Measurements from ENCODE around the gene DAD1.

Gene DAD1

DNA sequence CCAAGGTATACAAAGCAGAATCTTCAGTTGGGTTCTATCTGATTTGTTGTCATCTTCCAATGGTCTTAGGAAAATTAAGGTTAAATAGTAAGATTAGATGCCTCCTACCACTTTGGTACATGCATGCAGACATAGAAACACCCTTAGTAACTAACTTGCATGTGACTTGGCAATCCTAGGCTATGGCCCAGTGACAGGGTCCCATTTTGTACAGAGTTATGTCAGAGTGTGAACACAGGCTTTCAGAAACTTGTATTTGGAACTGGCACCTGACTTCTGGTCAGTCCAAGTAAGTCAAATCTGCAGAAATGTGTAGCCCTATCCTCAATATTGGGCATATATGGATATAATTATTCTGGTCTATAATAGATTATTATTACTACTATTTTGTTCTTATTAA is 53.1 kb downstream of the DAD1 start:
- no peak for DNase-seq (ENCODE audit: low read depth)
- H3K4me3 ChIP-seq (ENCODE audit: control insufficient read depth, low read depth, low read length) = no peak overlapping the region
- TF ChIP-seq, protein P1, sequence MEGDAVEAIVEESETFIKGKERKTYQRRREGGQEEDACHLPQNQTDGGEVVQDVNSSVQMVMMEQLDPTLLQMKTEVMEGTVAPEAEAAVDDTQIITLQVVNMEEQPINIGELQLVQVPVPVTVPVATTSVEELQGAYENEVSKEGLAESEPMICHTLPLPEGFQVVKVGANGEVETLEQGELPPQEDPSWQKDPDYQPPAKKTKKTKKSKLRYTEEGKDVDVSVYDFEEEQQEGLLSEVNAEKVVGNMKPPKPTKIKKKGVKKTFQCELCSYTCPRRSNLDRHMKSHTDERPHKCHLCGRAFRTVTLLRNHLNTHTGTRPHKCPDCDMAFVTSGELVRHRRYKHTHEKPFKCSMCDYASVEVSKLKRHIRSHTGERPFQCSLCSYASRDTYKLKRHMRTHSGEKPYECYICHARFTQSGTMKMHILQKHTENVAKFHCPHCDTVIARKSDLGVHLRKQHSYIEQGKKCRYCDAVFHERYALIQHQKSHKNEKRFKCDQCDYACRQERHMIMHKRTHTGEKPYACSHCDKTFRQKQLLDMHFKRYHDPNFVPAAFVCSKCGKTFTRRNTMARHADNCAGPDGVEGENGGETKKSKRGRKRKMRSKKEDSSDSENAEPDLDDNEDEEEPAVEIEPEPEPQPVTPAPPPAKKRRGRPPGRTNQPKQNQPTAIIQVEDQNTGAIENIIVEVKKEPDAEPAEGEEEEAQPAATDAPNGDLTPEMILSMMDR (IDR thresholded peaks at IDR 0.05; ENCODE audit: control insufficient read depth, insufficient read depth, low read depth, low read length, missing control alignments) = no peak

DNA sequence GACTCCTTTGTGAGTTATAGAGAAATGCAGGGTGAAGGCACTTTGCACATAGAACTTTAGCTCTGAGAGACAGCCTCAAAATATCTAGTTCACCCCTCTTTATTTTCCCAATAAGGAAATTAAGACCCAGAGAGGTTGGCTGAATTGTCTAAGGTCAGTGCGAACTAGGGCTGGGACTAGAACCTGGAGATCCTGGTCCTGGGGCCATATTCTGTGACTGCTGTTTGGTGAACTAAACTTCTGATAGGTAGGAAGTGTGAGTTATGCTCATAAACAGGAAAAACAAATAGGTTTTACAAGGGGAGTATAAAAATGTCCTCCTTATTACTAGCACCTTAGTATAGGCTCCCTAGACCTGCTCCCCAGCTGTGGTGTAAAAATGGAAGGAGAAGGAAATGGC is 53.9 kb downstream of the DAD1 start:
- no peak for DNase-seq (ENCODE audit: low read depth)
- no peak overlapping the region for H3K4me3 ChIP-seq (ENCODE audit: control insufficient read depth, low read depth, low read length)
- TF ChIP-seq, protein P1 (IDR thresholded peaks at IDR 0.05; ENCODE audit: control insufficient read depth, insufficient read depth, low read depth, low read length, missing control alignments) = no peak

DNA sequence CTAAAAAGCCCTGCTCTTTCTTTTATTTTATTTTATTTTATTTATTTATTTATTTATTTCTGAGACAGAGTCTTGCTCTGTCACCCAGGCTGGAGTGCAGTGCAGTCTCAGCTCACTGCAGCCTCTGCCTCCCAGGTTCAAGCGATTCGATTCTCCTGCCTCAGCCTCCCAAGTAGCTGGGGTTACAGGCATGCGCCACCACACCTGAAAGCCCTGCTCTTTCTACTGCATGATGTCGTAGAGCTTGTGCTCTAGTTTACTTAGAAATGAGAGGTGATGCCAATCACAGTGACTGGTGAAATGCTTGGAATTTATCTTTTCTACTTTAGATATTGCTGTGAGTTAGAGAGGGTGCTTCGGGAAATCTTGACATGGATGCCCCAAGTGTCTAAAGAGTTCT is 54.5 kb downstream of the DAD1 start:
- DNase-seq (ENCODE audit: low read depth) = no peak
- H3K4me3 ChIP-seq (ENCODE audit: control insufficient read depth, low read depth, low read length) = no peak overlapping the region
- TF ChIP-seq, protein P1 (IDR thresholded peaks at IDR 0.05; ENCODE audit: control insufficient read depth, insufficient read depth, low read depth, low read length, missing control alignments) = no peak

DNA sequence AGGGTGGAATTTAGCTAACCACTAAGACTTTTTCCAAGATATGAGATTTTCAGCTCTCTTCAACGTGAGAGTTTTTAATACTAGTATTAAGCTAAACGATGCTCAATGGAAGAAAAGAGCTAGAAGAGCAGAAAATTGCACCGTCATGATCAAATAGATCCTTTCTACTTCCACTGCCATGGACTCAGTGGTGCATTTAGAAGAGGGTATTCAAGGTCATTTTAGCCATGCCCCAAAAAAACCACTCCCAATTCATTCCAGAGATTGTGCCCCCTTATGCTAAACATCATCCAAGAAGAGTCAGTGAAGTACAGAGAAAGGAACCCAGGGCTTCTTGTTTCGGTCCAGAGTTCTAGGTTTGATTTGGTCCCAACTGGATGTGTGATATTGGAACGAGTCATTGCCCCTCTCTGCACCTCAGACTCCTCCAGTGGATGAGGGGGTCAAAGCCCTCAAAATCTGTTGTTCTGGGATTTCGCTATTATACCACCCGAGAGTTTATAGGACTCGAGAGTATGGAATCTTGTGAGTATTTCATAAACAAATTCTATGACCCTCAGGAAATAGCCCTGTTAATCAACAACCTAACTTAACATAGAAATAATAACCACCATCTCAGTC is 55.2 kb downstream of the DAD1 start:
- TF ChIP-seq, protein P1 (IDR thresholded peaks at IDR 0.05; ENCODE audit: control insufficient read depth, insufficient read depth, low read depth, low read length, missing control alignments) = no peak
- no peak overlapping the region for H3K4me3 ChIP-seq (ENCODE audit: control insufficient read depth, low read depth, low read length)
- DNase-seq (ENCODE audit: low read depth) = no peak

DNA sequence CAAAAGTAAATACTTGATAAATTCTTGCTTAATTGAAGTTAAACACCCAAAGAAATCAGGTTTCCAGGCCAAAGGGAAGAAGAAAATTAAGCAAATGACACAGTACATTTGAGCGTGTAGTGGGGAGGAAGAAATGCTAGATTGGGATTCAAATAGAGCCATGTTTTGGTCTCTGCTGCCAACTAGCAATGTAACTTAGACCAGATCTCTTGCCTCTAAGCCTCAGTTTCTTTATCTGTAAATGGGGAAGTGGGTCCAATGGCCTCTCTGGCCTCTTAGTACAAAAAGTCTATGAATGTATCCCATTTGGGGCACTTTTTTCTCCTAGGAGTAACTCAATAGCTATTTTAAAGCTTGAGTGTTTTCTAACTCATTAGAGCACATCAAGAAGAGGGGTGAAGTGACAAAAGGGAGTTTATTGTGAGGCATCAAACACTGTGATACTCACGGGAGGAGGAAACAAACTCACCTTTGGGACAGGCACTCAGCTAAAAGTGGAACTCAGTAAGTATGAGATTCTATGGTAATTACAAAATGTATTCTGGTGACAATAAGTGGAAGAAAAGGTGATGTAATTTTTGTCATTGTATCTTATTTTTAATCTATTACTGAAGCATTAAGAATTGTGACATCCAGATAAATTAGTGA is 55.8 kb downstream of the DAD1 start:
- TF ChIP-seq, protein P1 (IDR thresholded peaks at IDR 0.05; ENCODE audit: control insufficient read depth, insufficient read depth, low read depth, low read length, missing control alignments) = no peak
- DNase-seq (ENCODE audit: low read depth) = no peak
- H3K4me3 ChIP-seq (ENCODE audit: control insufficient read depth, low read depth, low read length) = no peak overlapping the region

DNA sequence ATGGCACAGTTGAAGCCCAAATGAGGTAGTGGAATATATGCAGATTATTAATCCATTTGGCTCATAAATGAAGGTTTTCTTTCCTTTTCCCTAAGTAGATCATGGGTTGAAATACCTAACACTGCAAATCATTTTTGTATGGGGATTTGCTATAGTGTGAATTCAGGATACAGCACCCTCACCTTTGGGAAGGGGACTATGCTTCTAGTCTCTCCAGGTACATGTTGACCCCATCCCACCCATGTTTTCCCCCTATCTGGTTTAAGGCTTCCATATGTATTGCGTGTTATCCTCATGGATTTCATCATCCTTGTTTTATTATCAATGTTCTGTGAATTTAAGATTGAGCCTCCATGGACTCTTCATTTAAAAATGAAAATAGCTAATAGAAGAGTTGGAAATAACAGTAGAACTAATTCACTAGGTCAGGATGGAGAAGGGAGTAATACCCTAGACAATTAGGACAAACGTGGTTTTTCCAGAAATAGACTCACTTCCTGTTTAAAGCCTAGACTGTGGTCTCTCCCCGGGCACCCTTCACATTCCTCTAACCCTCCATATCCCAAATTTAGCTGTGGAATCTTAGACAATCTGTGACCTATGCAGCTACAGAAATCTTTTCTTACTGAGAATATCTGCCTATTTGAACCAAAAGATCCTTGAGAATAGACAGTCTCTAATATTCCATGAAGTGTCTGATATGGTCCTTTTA is 56.5 kb downstream of the DAD1 start:
- H3K4me3 ChIP-seq (ENCODE audit: control insufficient read depth, low read depth, low read length) = no peak overlapping the region
- TF ChIP-seq, protein P1 (IDR thresholded peaks at IDR 0.05; ENCODE audit: control insufficient read depth, insufficient read depth, low read depth, low read length, missing control alignments) = no peak
- DNase-seq (ENCODE audit: low read depth) = no peak

All from AG09309 (cell line).